A549 (cell line): Measurements from ENCODE around the gene ANXA6.

ENCODE experiments used
- CHD4 ChIP-seq: fragments of 200-600 bp; sonication (generic); IDR thresholded peaks from 2 replicates; pipeline ENCODE4 v1.6.1; 2016; ENCODE audit warnings: antibody characterized with exemption, mild to moderate bottlenecking, borderline replicate concordance
- CTCF ChIP-seq: fragments of >200 bp; sonication (Bioruptor Twin); formaldehyde crosslinking; IDR thresholded peaks from 3 replicates; pipeline ENCODE4 v1.5.1; 2016
- PHF8 ChIP-seq: fragments of 200-600 bp; sonication (generic); IDR thresholded peaks from 2 replicates; pipeline ENCODE4 v1.6.1; 2016; ENCODE audit warnings: low read depth, mild to moderate bottlenecking, antibody characterized with exemption, moderate library complexity, borderline replicate concordance
- POLR2A ChIP-seq: IDR thresholded peaks from 2 replicates; pipeline ENCODE4 v1.6.1; 2012; ENCODE audit warnings: mild to moderate bottlenecking, low read length
- RAD21 ChIP-seq, 2 experiments: fragments of >200 bp in 1 of 2; sonication (Bioruptor Twin) in 1 of 2; formaldehyde crosslinking in 1 of 2; IDR thresholded peaks in 1 of 2; conservative IDR thresholded peaks in 1 of 2; 2 replicates in 1 of 2; 3 replicates in 1 of 2; pipeline ENCODE4 v1.6.1; 2012 to 2018; ENCODE audit warnings: inconsistent platforms in 1 of 2

GRCh38 chr5:151154931-151155774 lies 2.4 kb downstream of the ANXA6 start:
- no peak for TF ChIP-seq CTCF
- TF ChIP-seq POLR2A: no peak
- no peak for TF ChIP-seq PHF8
- no peak for TF ChIP-seq CHD4
- no peak for TF ChIP-seq RAD21 (conservative IDR thresholded peaks at IDR 0.05 in 1 of 2, IDR thresholded peaks at IDR 0.05 in 1 of 2)
